Measurements from ENCODE around the gene SMYD1.

DNA sequence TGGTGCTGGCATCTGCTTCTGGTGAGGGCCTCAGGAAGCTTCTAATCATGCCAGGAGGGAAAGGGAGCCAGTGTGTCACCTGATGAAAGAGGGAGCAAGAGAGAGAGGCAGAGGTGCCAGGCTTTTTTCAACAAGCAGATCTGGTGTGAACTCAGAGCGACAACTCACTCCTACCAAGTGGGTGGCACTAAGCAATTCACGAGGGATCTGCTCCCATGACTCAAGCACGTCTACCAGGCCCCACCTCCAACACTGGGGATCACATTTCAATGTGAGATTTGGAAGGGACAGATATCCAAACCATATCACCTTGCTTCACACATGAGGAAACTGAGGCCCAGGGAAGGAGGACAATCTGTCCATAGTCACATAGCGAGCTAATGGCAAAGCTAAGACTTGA is 41.2 kb downstream of the SMYD1 start:
- TF ChIP-seq EZH2 (IDR thresholded peaks at IDR 0.05; ENCODE audit: borderline replicate concordance, control insufficient read depth, low read depth, low read length) (no peak), JUNB (IDR thresholded peaks at IDR 0.05) (no peak), CREB1 (IDR thresholded peaks at IDR 0.05; ENCODE audit: low read depth) (no peak), RAD21 (IDR thresholded peaks at IDR 0.05; ENCODE audit: insufficient read depth, low read depth, low read length) (no peak), REST (IDR thresholded peaks at IDR 0.05; ENCODE audit: low read depth, low read length) (no peak), CHD2 (IDR thresholded peaks at IDR 0.05; ENCODE audit: borderline replicate concordance, low read depth, low read length) (no peak), MXI1 (IDR thresholded peaks at IDR 0.05; ENCODE audit: low read depth, low read length) (no peak), EGR1 (IDR thresholded peaks at IDR 0.05; ENCODE audit: borderline replicate concordance in 1 of 2, low read depth in 2 of 2, low read length in 2 of 2) (no peak)

Measured in GM12878 (cell line).